HL-60 (cell line): Measurements from ENCODE around the gene RIN3.

Experiments
- GABPA ChIP-seq: IDR thresholded peaks from 2 replicates; pipeline ENCODE4 v1.6.1; 2012; ENCODE audit warnings: low read depth
- POLR2AphosphoS5 ChIP-seq: IDR thresholded peaks from 2 replicates; pipeline ENCODE4 v1.6.1; 2012; ENCODE audit warnings: low read depth
- TF ChIP-seq, protein P1 (sequence below): IDR thresholded peaks from one replicate; pipeline ENCODE4 v1.5.1; 2011; ENCODE audit warnings: low read length, control low read depth, inconsistent platforms; ENCODE audit not compliant: insufficient read depth
- TF ChIP-seq, protein P2 (sequence below): IDR thresholded peaks from 2 replicates; pipeline ENCODE4 v1.6.1; 2012; ENCODE audit warnings: low read depth; ENCODE audit not compliant: insufficient replicate concordance

GRCh38 chr14:92557544-92557912 lies 43.9 kb downstream of the RIN3 start:
- TF ChIP-seq, protein P1, sequence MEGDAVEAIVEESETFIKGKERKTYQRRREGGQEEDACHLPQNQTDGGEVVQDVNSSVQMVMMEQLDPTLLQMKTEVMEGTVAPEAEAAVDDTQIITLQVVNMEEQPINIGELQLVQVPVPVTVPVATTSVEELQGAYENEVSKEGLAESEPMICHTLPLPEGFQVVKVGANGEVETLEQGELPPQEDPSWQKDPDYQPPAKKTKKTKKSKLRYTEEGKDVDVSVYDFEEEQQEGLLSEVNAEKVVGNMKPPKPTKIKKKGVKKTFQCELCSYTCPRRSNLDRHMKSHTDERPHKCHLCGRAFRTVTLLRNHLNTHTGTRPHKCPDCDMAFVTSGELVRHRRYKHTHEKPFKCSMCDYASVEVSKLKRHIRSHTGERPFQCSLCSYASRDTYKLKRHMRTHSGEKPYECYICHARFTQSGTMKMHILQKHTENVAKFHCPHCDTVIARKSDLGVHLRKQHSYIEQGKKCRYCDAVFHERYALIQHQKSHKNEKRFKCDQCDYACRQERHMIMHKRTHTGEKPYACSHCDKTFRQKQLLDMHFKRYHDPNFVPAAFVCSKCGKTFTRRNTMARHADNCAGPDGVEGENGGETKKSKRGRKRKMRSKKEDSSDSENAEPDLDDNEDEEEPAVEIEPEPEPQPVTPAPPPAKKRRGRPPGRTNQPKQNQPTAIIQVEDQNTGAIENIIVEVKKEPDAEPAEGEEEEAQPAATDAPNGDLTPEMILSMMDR, result no peak
- TF ChIP-seq GABPA (no peak), POLR2AphosphoS5 (no peak)
- TF ChIP-seq, protein P2, sequence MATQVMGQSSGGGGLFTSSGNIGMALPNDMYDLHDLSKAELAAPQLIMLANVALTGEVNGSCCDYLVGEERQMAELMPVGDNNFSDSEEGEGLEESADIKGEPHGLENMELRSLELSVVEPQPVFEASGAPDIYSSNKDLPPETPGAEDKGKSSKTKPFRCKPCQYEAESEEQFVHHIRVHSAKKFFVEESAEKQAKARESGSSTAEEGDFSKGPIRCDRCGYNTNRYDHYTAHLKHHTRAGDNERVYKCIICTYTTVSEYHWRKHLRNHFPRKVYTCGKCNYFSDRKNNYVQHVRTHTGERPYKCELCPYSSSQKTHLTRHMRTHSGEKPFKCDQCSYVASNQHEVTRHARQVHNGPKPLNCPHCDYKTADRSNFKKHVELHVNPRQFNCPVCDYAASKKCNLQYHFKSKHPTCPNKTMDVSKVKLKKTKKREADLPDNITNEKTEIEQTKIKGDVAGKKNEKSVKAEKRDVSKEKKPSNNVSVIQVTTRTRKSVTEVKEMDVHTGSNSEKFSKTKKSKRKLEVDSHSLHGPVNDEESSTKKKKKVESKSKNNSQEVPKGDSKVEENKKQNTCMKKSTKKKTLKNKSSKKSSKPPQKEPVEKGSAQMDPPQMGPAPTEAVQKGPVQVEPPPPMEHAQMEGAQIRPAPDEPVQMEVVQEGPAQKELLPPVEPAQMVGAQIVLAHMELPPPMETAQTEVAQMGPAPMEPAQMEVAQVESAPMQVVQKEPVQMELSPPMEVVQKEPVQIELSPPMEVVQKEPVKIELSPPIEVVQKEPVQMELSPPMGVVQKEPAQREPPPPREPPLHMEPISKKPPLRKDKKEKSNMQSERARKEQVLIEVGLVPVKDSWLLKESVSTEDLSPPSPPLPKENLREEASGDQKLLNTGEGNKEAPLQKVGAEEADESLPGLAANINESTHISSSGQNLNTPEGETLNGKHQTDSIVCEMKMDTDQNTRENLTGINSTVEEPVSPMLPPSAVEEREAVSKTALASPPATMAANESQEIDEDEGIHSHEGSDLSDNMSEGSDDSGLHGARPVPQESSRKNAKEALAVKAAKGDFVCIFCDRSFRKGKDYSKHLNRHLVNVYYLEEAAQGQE, result no peak
